Gastroesophageal sphincter (tissue), 4 donors: Measurements from ENCODE around the gene PLEKHN1. TPM values are rescaled to one million over a fixed set of nuclear protein-coding genes. Genes with fewer than 3 reads are reported as not detected.
A peak's percentile ranks its signal among the peaks of the same experiment; 100 is the strongest.

Experiments used
- ATAC-seq: fragments of 150-250 bp; one replicate; pipeline ENCODE4 v1.9.1; 2016; ENCODE audit warnings: mild to moderate bottlenecking, moderate library complexity
- H3K27ac ChIP-seq, 4 donors: fragments of 200-600 bp; sonication (generic) in 3 of 4; 1 replicate in 3 of 4; 2 replicates in 1 of 4; pipeline ENCODE4 v1.5.1; 2016 to 2019
- H3K27me3 ChIP-seq: fragments of 200-600 bp; sonication (generic); one replicate; pipeline ENCODE4 v1.5.1; 2019
- H3K36me3 ChIP-seq, 2 donors: fragments of 200-600 bp; sonication (generic); one replicate each; pipeline ENCODE4 v1.5.1; 2019; ENCODE audit warnings: control low read depth in 1 of 2
- H3K4me1 ChIP-seq, 3 donors: fragments of 200-600 bp; sonication (generic); 1 replicate in 2 of 3; 2 replicates in 1 of 3; pipeline ENCODE4 v1.5.1; 2016 to 2019; ENCODE audit warnings: control low read depth in 2 of 3
- H3K4me3 ChIP-seq, 2 donors: fragments of 200-600 bp; sonication (generic); one replicate each; pipeline ENCODE4 v1.5.1; 2019; ENCODE audit warnings: mild to moderate bottlenecking in 1 of 2, moderate library complexity in 1 of 2
- H3K9me3 ChIP-seq, 3 donors: fragments of 200-600 bp; sonication (generic); one replicate each; pipeline ENCODE4 v1.5.1; 2017 to 2019; ENCODE audit warnings: control low read depth in 2 of 3
- EP300 ChIP-seq: sonication (generic); formaldehyde crosslinking; IDR thresholded peaks from one replicate; pipeline ENCODE4 v1.6.1; 2017; ENCODE audit warnings: antibody characterized with exemption, mild to moderate bottlenecking
- POLR2A ChIP-seq, 2 donors: fragments of 450-650 bp; IDR thresholded peaks; one replicate each; pipeline ENCODE4 v1.6.1; 2017; ENCODE audit warnings: antibody characterized with exemption in 2 of 2, mild to moderate bottlenecking in 2 of 2, moderate library complexity in 1 of 2
- POLR2AphosphoS5 ChIP-seq: sonication (generic); formaldehyde crosslinking; IDR thresholded peaks from one replicate; pipeline ENCODE4 v1.6.1; 2017; ENCODE audit warnings: antibody characterized with exemption
- WGBS, 2 donors: methylation state at CpG; one replicate each; pipeline ENCODE4 v1.1.5; 2018; ENCODE audit warnings: low coverage in 1 of 2; 5-methylcytosine and 5-hydroxymethylcytosine counted together
- total RNA-seq, 4 donors: library from RNA; depleted of rRNA; stranded (reverse); fragments of >200 nt; gene quantifications; one replicate each; pipeline ENCODE4 v1.1.0, GENCODE V29; 2016
- TF ChIP-seq, protein P1 (sequence below), 4 experiments: fragments of 200-600 bp in 2 of 4; fragments of 450-650 bp in 2 of 4; sonication (generic) in 1 of 4; IDR thresholded peaks; one replicate each; pipeline ENCODE4 v1.5.1; 2017 to 2019; ENCODE audit warnings: antibody characterized with exemption in 4 of 4, mild to moderate bottlenecking in 2 of 4, moderate library complexity in 2 of 4

Gene PLEKHN1
- total RNA-seq, 4 donors from 2014 or later = 0.62 to 2.3 TPM; not detected in 2

DNA sequence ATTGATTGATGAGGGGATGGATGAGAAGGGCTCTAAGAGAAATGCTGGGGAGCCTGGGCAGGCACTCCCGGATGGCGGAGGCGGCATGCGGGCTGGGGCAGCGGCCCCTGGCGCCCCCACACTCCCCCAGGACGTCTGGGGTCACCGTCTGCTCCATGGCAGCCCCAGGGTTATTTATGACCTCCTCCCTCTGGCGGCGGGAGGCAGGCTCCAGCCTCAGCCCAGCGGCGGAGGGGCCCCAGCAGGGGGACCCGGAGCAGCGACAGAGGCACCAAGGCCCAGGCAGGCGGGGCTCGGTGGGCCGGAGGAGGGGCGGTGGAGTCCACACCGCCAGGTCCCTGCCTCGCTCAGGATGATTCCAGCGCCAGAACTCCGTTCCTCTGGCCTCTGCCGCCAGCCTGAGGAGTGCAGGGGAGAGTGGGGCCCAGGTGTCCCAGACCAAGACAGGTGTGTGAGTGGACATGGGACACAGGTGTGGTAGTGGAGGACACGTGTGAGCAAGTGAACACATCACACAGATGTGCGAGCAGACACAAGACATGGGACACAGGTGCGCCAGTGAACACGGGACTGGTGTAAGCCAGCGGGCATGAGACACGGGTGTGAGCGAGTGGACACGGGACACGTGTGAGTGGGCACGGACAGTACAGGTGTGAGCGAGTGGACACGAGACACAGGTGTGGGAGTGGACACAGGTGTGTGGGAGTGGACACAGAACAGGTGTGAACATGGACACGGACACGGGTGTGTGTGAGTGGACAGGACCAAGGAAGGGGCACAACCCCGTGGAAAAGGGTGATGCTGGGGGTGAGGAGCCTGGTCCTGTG, 45.1 kb upstream of the PLEKHN1 start:
- H3K4me1 ChIP-seq = peaks cover 0 to 75% (median 36%) of the 10 kb centered on the region in 3 donors
- peak; percentile 67 for ATAC-seq
- H3K36me3 ChIP-seq = no peaks in the 10 kb centered on the region
- peak overlapping the region in 1 of 2 donors; percentile 20 for H3K4me3 ChIP-seq
- WGBS, 2 donors = 43 to 65% methylated on average over 8 to 9 of the region's 38 CpGs
- no peak for TF ChIP-seq EP300
- TF ChIP-seq, protein P1, sequence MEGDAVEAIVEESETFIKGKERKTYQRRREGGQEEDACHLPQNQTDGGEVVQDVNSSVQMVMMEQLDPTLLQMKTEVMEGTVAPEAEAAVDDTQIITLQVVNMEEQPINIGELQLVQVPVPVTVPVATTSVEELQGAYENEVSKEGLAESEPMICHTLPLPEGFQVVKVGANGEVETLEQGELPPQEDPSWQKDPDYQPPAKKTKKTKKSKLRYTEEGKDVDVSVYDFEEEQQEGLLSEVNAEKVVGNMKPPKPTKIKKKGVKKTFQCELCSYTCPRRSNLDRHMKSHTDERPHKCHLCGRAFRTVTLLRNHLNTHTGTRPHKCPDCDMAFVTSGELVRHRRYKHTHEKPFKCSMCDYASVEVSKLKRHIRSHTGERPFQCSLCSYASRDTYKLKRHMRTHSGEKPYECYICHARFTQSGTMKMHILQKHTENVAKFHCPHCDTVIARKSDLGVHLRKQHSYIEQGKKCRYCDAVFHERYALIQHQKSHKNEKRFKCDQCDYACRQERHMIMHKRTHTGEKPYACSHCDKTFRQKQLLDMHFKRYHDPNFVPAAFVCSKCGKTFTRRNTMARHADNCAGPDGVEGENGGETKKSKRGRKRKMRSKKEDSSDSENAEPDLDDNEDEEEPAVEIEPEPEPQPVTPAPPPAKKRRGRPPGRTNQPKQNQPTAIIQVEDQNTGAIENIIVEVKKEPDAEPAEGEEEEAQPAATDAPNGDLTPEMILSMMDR (IDR thresholded peaks at IDR 0.05) = peak in 3 of 4 experiments; percentile 71 to 77 (median 76)
- H3K27ac ChIP-seq = no peak overlapping the region
- H3K27me3 ChIP-seq = peaks cover 98% of the 10 kb centered on the region
- H3K9me3 ChIP-seq = no peaks in the 10 kb centered on the region

DNA sequence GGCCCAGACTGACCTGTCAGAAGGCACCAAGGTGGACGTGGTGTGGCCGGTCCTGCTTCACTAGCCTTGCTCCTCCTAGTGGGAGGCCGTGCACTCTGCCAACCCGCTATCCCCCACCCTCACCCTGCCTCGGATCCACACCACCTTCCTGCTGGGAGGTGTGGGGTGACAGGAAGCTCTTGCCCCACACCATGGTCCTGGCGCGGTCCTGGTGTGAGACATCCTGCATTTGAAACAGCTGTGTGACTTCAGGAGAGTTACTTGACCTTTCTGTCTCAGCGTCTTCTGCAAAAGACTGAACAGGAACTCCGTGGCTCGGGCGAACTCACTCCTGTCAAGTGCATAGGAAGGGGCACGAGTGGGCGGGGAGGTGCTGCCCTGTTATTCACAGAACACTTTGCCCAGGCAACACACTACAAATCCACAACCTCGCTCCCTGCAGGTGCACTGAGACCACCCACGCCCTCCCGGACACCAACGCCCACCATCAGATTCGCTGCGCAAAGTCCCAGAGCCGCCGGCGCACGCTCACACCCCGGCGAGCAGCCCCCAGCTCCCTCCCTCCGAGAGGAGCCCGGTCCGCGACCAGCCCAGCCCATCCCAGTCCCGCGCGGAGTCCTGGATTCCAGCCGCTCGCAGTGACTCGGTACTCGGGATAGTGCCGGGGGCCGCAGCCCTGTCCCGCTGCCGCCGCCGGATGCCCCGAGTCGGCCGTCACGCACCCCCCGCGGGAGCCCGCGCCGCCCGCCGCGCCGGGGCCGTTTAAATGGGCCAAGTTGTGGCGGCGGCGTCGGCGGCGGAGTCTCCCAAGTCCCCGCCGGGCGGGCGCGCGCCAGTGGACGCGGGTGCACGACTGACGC, 42.9 kb upstream of the PLEKHN1 start, which contains the start of gene SAMD11:
TSS of gene SAMD11 (plus strand) at position 793 of the 860 bp plus-strand sequence. CDS start 509 bp downstream, outside the sequence.
- WGBS, 2 donors = 9 to 39% methylated on average over 4 to 6 of the region's 72 CpGs
- H3K4me1 ChIP-seq = peaks cover 0 to 74% (median 33%) of the 10 kb centered on the region in 3 donors
- peak; percentile 70 for ATAC-seq
- H3K9me3 ChIP-seq = no peaks in the 10 kb centered on the region
- H3K4me3 ChIP-seq = peak within 1 kb of the TSS; percentile 29 to 64
- peak within 1 kb of the TSS in 3 of 4 donors; percentile 44 to 70 (median 65) for H3K27ac ChIP-seq
- H3K36me3 ChIP-seq = no peaks in the 10 kb centered on the region
- peaks cover 96% of the 10 kb centered on the region for H3K27me3 ChIP-seq
- TF ChIP-seq EP300 = no peak
- TF ChIP-seq POLR2AphosphoS5 = no peak
- no peak for TF ChIP-seq POLR2A (IDR thresholded peaks at IDR 0.05)
- TF ChIP-seq, protein P1 (IDR thresholded peaks at IDR 0.05) = no peak

DNA sequence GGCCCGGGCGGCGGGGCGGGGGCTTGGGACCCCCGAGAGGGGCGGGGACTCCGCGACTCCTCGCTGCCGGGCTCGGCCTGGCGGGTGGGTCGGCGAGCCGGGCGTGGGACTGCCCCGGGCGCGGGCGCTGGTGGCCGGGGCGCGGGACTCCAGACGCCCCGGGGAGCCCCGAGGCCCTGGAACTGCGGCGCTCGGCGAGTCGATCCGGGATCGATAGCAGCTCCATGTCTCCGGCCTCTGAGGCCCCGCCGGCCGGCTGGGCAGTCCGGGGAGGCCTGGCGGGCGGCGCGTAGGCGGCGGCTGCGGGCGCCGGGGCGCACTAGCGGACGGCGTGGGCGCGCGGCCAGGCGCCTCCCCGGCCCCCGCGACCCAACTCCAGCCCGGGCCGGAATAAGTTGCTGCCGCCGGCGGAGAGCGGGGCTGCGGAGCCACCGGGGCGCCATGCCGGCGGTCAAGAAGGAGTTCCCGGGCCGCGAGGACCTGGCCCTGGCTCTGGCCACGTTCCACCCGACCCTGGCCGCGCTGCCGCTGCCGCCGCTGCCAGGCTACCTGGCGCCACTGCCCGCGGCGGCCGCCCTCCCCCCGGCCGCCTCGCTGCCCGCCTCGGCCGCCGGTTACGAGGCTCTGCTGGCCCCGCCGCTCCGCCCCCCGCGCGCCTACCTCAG, 42.2 kb upstream of the PLEKHN1 start:
- no CpG with 5 or more reads among the region's 98 CpGs for WGBS, 2 donors
- Histone ChIP-seq H3K27me3 (peaks cover 96% of the 10 kb centered on the region), H3K36me3 (no peaks in the 10 kb centered on the region), H3K27ac (peak overlapping the region in 3 of 4 donors; percentile 44 to 70 (median 65)), H3K4me3 (peak overlapping the region; percentile 29 to 64), H3K9me3 (no peaks in the 10 kb centered on the region), H3K4me1 (peaks cover 0 to 74% (median 33%) of the 10 kb centered on the region in 3 donors)
- TF ChIP-seq, protein P1 (IDR thresholded peaks at IDR 0.05) = no peak
- no peak for TF ChIP-seq POLR2A (IDR thresholded peaks at IDR 0.05)
- no peak for TF ChIP-seq POLR2AphosphoS5
- no peak for TF ChIP-seq EP300
- no peak for ATAC-seq

DNA sequence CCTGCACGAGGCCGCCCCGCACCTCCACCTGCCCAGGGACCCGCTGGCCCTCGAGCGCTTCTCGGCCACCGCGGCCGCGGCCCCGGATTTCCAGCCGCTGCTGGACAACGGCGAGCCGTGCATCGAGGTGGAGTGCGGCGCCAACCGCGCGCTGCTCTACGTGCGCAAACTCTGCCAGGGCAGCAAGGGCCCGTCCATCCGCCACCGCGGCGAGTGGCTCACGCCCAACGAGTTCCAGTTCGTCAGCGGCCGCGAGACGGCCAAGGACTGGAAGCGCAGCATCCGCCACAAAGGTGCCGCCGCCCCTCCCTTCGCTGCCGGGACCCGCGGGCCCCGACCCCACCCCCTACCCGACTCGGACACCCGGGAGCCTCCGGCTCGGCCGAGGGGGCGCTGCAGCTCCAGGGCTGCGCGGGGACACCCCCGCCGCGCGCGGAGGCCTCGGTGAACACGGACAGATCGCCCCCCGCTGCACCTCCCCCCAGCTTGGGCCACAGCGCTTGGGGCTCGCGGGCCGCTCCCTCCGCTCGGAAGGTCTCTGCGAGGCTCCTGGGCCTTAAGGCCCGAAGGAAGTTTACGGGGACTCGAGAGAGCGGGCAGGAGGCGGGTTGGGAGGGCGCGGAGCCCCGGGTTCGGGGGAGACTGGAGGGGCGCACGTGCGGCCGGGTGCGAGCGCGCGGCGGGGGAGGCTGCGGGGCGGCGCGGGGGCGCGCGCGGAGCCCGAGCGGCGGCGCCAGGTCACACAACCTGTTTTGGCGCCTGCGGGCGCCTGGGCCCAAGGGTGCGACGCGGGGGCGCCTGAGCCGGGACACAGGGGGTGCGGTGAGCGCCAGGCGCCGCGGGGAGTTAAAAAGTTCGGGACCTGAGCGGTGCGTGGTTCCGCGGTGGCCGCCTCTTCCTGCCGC, 41.4 kb upstream of the PLEKHN1 start:
- Histone ChIP-seq H3K4me1 (peaks cover 0 to 72% (median 33%) of the 10 kb centered on the region in 3 donors), H3K4me3 (peak overlapping the region; percentile 9 to 64), H3K9me3 (no peaks in the 10 kb centered on the region), H3K27me3 (peaks cover 96% of the 10 kb centered on the region), H3K36me3 (no peaks in the 10 kb centered on the region), H3K27ac (peak overlapping the region in 3 of 4 donors; percentile 44 to 70 (median 65))
- 0% methylated on average over 1 of the region's 120 CpGs; no CpG with 5 or more reads in 1 of the 2 donors for WGBS, 2 donors
- TF ChIP-seq POLR2AphosphoS5 = no peak
- TF ChIP-seq, protein P1 (IDR thresholded peaks at IDR 0.05) = no peak
- no peak for TF ChIP-seq POLR2A (IDR thresholded peaks at IDR 0.05)
- no peak for TF ChIP-seq EP300
- peak; percentile 11 for ATAC-seq
